ENCODE results near the gene OAS2. TPM values are rescaled to one million over a fixed set of nuclear protein-coding genes. Genes with fewer than 3 reads are reported as not detected.

OAS2 gene
- total RNA-seq, 2 donors from 2014 or later, result 11.9 to 21.2 TPM

DNA sequence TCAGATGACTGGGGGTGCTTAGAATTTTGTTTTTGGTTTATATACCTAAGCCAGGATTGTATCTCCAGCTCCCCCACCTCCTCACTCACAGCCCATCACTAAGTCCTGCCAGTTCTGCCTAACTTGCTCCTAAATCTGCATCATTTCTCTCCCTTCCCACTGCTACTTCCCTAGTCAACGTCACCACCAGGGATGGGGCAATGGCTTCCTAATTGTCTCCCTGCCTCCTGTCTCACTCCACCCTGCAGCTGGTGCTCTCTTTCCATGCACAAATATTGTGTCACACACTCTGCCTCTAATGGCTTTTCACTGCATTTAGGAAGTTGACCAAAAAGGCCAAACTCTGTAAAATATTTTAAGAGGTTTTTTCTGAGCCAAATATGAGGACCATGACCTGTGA is 11.5 kb downstream of the OAS2 start:
- no peaks in the 10 kb centered on the region for H3K36me3 ChIP-seq
- no peaks in the 10 kb centered on the region for H3K9me3 ChIP-seq
- no peaks in the 10 kb centered on the region for H3K4me1 ChIP-seq (ENCODE audit: control insufficient read depth in 1 of 2, low read depth in 2 of 2)
- DNase-seq (ENCODE audit: low spot score) (no peak), ATAC-seq (ENCODE audit: insufficient number of reproducible peaks, low FRiP score, low read depth) (no peak)
- H3K4me3 ChIP-seq, result no peak overlapping the region
- H3K27ac ChIP-seq, result no peak overlapping the region
- TF ChIP-seq, protein P1, sequence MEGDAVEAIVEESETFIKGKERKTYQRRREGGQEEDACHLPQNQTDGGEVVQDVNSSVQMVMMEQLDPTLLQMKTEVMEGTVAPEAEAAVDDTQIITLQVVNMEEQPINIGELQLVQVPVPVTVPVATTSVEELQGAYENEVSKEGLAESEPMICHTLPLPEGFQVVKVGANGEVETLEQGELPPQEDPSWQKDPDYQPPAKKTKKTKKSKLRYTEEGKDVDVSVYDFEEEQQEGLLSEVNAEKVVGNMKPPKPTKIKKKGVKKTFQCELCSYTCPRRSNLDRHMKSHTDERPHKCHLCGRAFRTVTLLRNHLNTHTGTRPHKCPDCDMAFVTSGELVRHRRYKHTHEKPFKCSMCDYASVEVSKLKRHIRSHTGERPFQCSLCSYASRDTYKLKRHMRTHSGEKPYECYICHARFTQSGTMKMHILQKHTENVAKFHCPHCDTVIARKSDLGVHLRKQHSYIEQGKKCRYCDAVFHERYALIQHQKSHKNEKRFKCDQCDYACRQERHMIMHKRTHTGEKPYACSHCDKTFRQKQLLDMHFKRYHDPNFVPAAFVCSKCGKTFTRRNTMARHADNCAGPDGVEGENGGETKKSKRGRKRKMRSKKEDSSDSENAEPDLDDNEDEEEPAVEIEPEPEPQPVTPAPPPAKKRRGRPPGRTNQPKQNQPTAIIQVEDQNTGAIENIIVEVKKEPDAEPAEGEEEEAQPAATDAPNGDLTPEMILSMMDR (IDR thresholded peaks at IDR 0.05), result no peak
- no peaks in the 10 kb centered on the region for H3K27me3 ChIP-seq (replicated peaks; ENCODE audit: insufficient read depth)

- no peak overlapping the region for H3K27ac ChIP-seq
- H3K36me3 ChIP-seq, result no peaks in the 10 kb centered on the region
- H3K4me3 ChIP-seq, result no peak overlapping the region
- TF ChIP-seq, protein P1 (IDR thresholded peaks at IDR 0.05), result peak; percentile 64
- H3K9me3 ChIP-seq, result no peaks in the 10 kb centered on the region
- ATAC-seq (ENCODE audit: insufficient number of reproducible peaks, low FRiP score, low read depth) (no peak), DNase-seq (ENCODE audit: low spot score) (no peak)
- H3K27me3 ChIP-seq (replicated peaks; ENCODE audit: insufficient read depth), result no peaks in the 10 kb centered on the region
- no peaks in the 10 kb centered on the region for H3K4me1 ChIP-seq (ENCODE audit: control insufficient read depth in 1 of 2, low read depth in 2 of 2)
These were observed 14.5 kb downstream of the OAS2 start for GRCh38 chr12:112992541-112993398.

- Histone ChIP-seq H3K9me3 (no peaks in the 10 kb centered on the region), H3K36me3 (peaks cover 9% of the 10 kb centered on the region), H3K27me3 (replicated peaks; ENCODE audit: insufficient read depth) (no peaks in the 10 kb centered on the region), H3K27ac (no peak overlapping the region), H3K4me1 (ENCODE audit: control insufficient read depth in 1 of 2, low read depth in 2 of 2) (no peaks in the 10 kb centered on the region), H3K4me3 (no peak overlapping the region)
- DNase-seq (ENCODE audit: low spot score) (no peak), ATAC-seq (ENCODE audit: insufficient number of reproducible peaks, low FRiP score, low read depth) (no peak)
- TF ChIP-seq, protein P1 (IDR thresholded peaks at IDR 0.05), result no peak
These were observed 16.7 kb downstream of the OAS2 start for GRCh38 chr12:112995008-112995407.

DNA sequence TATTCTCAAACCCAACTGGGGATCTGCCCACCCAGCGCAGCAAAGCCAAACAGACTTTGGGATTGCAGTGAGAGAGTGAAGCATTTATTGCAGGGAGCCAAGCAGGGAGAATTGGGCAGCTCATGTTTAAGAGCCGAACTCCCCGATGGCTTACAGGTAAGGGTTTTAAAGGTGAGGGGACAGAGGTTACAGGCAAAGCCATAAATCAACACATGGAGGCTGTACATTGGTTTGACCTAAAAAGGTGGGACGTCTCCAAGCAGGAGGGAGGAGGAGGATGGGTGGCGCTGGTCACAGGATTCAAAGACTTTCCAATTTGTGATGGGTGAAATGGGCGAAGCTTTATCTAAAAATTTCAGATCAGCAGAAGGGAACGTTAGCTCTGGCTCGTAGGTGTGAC is 18.2 kb downstream of the OAS2 start:
- Histone ChIP-seq H3K27ac (no peak overlapping the region), H3K27me3 (replicated peaks; ENCODE audit: insufficient read depth) (no peaks in the 10 kb centered on the region), H3K9me3 (no peaks in the 10 kb centered on the region), H3K36me3 (peaks cover 9% of the 10 kb centered on the region), H3K4me1 (ENCODE audit: control insufficient read depth in 1 of 2, low read depth in 2 of 2) (no peaks in the 10 kb centered on the region), H3K4me3 (no peak overlapping the region)
- ATAC-seq (ENCODE audit: insufficient number of reproducible peaks, low FRiP score, low read depth), result no peak
- no peak for DNase-seq (ENCODE audit: low spot score)
- TF ChIP-seq, protein P1 (IDR thresholded peaks at IDR 0.05), result no peak

GRCh38 chr12:112997506-112997905 is 19.2 kb downstream of the OAS2 start:
- ATAC-seq (ENCODE audit: insufficient number of reproducible peaks, low FRiP score, low read depth) (no peak), DNase-seq (ENCODE audit: low spot score) (no peak)
- Histone ChIP-seq H3K27me3 (replicated peaks; ENCODE audit: insufficient read depth) (no peaks in the 10 kb centered on the region), H3K4me3 (no peak overlapping the region), H3K4me1 (ENCODE audit: control insufficient read depth in 1 of 2, low read depth in 2 of 2) (no peaks in the 10 kb centered on the region), H3K9me3 (no peaks in the 10 kb centered on the region), H3K36me3 (peaks cover 9% of the 10 kb centered on the region), H3K27ac (no peak overlapping the region)
- TF ChIP-seq, protein P1 (IDR thresholded peaks at IDR 0.05), result no peak

Measured in thoracic aorta (tissue), 2 donors.